Stimulated activated CD4-positive, alpha-beta T cell treated with anti-CD3 and anti-CD28 coated beads, Interleukin-2, amount 100 ng/mL, for 4 hours (primary cell): ENCODE results near the gene SOHLH2.

Source experiments
- DNase-seq: peaks from one replicate; pipeline ENCODE4 v3.0.0-alpha.2; 2020; ENCODE audit warnings: low read depth

The SOHLH2 gene

DNA sequence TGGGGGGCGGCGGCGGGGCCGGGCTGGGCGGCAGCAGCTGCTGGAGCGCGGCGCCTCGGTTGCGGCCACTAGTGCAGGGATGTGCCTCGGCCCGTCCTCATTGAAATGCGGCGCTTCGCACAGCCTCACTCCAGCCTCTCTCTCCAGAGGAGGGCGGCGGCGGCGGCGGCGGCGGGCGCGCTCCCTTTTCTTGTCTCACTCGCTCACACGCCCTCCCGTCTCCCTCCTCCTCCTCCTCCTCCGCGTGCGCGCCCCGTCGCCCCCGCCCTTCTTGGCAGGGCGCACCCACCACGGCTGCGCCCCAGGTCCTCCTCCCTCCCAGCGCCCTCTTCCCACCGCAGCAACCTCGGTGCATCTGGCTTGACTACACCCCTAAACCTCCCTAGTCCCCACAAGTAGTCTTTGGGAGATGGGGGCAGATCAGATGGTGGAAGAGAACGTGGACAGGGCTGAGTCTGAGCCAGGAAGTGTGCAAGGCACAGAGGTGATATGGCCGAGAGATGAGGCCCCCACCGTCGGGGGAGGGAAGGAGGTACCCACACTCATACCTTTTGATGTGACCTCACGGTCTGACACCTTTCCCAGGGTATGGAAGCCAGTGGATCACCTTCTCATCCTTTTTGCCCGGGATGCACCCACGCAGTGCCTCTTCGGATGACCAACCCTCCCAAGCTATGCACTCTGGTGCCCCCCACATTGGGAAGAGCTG, 83.0 kb downstream of the SOHLH2 start, which contains the start of gene DCLK1:
Gene DCLK1 (minus strand): TSS at position 161 of the 709 bp plus-strand sequence.
- no peak for DNase-seq

DNA sequence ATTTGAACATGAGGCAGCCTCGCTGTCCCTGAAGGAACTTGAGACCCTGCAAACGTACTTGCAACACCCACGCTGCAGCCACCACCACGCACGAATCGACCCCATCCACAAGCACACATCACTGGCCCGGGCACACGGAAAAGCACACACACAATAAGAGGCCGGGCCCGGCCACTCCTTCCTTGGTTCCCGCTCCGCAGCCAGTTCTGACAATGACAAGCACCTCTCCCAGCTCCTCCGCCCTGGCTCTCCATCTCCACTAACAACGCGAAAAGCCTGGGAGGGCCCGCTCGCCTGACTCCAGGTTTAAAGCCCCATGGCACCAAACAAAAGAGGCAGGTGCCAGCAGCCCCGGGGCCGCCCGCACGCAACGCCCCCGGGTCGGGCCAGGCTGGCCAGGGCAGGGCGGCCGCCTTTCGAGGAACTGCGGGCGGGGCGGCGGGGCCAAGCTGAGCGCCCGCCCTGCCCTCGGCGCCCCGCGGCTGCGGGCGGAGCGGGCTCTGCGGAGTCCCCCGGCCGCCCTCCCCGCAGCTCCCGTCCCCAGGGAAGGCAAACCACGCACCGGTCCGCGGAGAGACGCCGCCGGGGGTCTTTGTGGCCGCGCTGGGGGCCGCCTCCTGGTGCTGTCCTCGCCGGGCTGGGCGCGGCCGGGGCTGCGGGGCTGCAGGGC, 83.7 kb downstream of the SOHLH2 start:
- no peak for DNase-seq

DNA sequence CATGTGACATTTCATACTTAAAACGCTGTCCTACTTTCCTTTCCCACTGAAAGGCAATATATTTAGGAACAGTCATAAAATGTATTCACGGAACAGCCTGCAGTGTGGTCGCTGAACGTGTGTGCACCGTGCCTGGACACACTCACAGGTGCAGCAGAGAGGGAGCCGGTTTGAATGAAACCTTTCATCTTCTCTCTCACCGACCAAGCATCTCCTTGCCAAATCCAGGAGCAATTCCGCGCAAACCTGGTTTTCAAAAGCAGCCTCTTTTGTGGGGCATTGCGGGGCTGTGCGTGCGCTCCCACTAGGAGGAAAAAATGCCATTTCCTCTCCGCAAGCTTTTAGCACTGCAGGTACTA, 84.2 kb downstream of the SOHLH2 start:
- no peak for DNase-seq

DNA sequence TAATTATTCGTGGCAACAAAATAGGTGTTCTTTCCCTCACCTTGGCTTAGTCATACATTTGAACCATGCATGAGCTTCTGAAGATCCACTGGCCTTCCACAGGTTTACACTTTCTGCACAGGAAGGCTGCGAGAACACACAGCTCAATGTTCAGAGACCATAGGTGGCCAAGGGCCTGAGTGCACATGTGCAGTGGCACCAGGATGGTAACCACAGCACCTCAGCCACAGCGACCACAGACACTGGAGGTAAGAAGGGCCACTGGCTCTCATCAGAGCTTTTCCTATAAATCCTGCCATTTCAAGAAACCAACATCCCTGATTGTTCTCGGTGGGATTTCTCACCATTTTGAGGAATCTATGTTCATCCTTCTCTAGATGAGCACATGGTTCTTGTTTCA, 84.8 kb downstream of the SOHLH2 start:
- no peak for DNase-seq

DNA sequence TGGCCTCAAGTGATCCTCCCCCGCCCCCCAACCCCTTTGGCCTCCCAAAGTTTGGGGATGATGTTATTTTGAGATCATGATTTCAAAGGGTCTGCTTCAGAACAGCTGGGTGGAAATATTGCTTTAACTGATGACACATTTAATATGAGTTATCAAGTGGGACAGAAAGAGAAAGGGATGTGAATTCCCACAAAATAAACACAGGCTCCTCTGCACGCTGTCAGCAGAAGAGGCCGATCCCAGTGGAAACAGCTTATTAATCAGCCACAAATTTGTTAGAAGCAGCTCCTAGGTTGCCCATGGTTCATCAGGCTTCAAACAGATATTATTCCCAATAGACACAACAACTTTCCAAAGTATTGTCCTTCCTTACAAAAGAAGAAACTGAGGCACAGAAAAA, 87.9 kb downstream of the SOHLH2 start:
- DNase-seq, result no peak

DNA sequence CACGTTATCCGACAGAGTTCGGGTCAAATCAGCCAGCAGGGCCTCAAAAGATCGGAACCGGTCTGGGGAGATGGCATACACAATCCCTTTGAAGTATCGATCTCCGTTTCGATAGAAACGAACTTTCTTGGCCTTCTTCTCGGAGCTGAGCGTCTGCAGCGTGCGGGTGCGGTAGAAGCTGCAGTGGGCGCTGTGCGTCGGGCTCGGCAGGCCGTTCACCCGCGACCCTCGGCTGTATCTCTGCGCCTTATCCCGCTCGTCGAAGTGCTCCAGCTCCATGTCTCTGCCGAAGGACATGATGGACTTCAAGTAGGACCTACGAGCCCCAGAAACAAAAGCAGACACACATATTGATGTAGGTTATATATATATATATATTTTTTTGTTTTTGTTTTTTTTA, 88.5 kb downstream of the SOHLH2 start:
- DNase-seq, result no peak

DNA sequence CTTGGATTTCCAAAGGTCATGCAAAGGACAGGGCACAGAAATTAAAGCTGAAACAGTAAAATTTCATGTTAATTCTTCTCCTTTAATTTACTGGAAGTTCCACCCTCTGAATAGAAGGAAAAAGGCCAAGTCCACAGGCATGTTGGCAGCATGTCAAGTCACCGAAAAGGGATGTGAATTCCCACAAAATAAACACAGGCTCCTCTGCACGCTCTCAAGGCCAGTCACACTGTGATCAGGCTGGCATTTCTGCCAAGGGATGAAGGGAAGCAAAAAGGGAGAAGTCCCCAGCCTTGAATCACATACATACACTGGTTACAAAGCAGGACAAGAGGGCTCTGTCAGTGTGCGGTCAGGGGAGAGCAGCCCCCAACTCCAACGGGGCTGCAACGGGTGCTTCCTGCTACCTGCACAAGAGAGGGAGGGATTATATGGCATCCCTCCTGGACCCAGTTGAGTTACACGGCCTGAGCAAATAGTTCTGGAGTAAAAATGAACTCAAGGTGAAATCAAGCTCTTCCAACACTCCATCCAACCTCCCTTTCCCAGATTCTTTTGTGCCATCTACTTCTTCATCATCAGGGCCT, 90.0 kb downstream of the SOHLH2 start:
- DNase-seq, result no peak
